Stimulated activated naive B cell treated with anti-CD40 and anti-IgM and Interleukin-4, amounts not matched to agents 10 μg/mL and 1 μg/mL and 100 μg/mL, for 72 hours (primary cell): Measurements from ENCODE around the gene OR2B3.
"Not testable (repeated sequence)": the region's sequence is repeated elsewhere in the genome, so short reads cannot be mapped to it uniquely, and the experiment has no call there.

Source experiments
- ATAC-seq, 2 donors: fragments of 150-1000 bp; cut with Tn5 transposase; replicated peaks; 2 replicates each; pipeline ENCODE4 v1.10.0; 2021; ENCODE audit warnings: moderate library complexity in 1 of 2
- DNase-seq: peaks from one replicate; pipeline ENCODE4 v3.0.0; 2021
- H3K27ac Mint-ChIP-seq: one replicate; pipeline ENCODE4 v1.8.0; 2022; ENCODE audit warnings: mild to moderate bottlenecking, mixed read lengths
- H3K27me3 Mint-ChIP-seq, 2 donors: one replicate each; pipeline ENCODE4 v1.8.0; 2022; ENCODE audit warnings: mixed read lengths in 2 of 2
- H3K36me3 Mint-ChIP-seq, 2 donors: one replicate each; pipeline ENCODE4 v1.8.0; 2022; ENCODE audit warnings: mixed read lengths in 2 of 2, mild to moderate bottlenecking in 1 of 2
- H3K4me1 Mint-ChIP-seq, 2 donors: one replicate each; pipeline ENCODE4 v1.8.0; 2022; ENCODE audit warnings: mixed read lengths in 2 of 2, mild to moderate bottlenecking in 1 of 2
- H3K4me3 Mint-ChIP-seq, 2 donors: one replicate each; pipeline ENCODE4 v1.8.0; 2022; ENCODE audit warnings: mild to moderate bottlenecking in 2 of 2, mixed read lengths in 2 of 2, moderate library complexity in 1 of 2
- H3K9me3 Mint-ChIP-seq, 2 donors: one replicate each; pipeline ENCODE4 v1.8.0; 2022; ENCODE audit warnings: mixed read lengths in 2 of 2, mild to moderate bottlenecking in 1 of 2

The OR2B3 gene, protein sequence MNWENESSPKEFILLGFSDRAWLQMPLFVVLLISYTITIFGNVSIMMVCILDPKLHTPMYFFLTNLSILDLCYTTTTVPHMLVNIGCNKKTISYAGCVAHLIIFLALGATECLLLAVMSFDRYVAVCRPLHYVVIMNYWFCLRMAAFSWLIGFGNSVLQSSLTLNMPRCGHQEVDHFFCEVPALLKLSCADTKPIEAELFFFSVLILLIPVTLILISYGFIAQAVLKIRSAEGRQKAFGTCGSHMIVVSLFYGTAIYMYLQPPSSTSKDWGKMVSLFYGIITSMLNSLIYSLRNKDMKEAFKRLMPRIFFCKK

DNA sequence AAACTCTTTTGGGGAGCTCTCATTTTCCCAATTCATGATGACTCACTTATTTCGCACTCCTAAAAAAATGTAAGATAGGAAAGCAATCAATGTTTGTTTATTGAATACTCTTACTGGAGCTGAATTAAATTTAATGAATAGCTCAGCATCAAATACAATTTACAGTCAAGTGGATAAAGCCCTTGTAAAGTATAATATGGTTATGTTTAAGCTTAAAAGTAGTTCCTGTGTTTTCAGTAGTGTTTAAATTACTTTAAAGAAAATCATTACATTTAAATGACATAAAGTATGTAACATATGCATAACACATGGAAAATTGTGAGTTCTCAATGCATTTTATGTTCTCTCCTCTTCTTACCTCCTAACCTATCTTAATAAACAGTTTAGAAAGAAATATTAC, at the start of gene OR2B3:
TSS of gene OR2B3 (minus strand) at position 101 of the 400 bp plus-strand sequence. CDS start at position 36, 65 bp downstream.
- H3K9me3 Mint-ChIP-seq: peaks cover 0 to 2% of the 10 kb centered on the region in 2 donors
- no peaks in the 10 kb centered on the region for H3K4me1 Mint-ChIP-seq
- no peak within 1 kb of the TSS for H3K27ac Mint-ChIP-seq
- H3K36me3 Mint-ChIP-seq: no peaks in the 10 kb centered on the region
- ATAC-seq (no peak), DNase-seq (no peak)
- H3K4me3 Mint-ChIP-seq: no peak within 1 kb of the TSS
- peaks cover 15 to 34% of the 10 kb centered on the region in 2 donors for H3K27me3 Mint-ChIP-seq

DNA sequence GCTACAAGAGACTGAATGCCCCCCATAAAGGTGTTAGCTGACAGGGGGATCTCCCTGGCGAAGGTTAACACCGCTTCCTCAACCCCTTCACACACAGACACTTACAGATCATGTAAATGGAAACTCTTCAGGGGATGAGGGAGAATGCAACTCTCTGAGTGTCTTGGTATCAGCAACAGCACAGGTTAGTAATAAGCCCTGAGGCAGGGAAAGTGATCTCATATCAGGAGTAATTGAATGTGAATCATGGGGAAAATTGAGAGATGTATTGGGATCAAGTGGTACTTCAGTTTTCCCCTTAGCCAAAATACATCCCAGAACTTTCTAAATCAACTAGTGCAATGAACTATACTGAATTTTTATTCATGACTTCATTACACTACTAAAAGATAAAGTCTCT, 44.6 kb upstream of the OR2B3 start:
- H3K27ac Mint-ChIP-seq: no peak overlapping the region
- DNase-seq (no peak), ATAC-seq (no peak)
- no peaks in the 10 kb centered on the region for H3K4me1 Mint-ChIP-seq
- H3K36me3 Mint-ChIP-seq: no peaks in the 10 kb centered on the region
- no peak overlapping the region for H3K4me3 Mint-ChIP-seq
- H3K9me3 Mint-ChIP-seq: no peaks in the 10 kb centered on the region
- H3K27me3 Mint-ChIP-seq: peaks cover 24 to 30% of the 10 kb centered on the region in 2 donors

DNA sequence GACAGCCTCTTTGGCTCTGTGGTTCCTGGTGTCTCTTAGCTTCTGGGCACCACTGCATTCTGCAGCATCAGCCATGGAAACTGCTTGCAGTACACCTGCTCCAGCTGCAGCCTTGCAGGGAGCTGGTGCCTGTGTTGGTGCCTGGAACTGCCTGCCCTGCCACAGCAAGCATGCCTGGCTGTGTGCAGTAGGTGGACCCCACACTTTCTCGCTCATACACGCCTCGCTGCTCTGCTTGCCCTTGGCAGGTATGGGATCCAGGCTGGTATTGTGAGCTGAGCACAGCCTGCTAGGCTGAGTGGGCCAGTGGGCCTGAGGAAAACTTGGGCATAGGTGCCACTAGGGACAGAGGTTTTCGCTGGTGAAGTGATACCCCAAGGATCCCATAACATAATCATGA, 43.5 kb upstream of the OR2B3 start:
- no peak for DNase-seq
- H3K9me3 Mint-ChIP-seq: no peaks in the 10 kb centered on the region
- no peak overlapping the region for H3K4me3 Mint-ChIP-seq
- peaks cover 24 to 26% of the 10 kb centered on the region in 2 donors for H3K27me3 Mint-ChIP-seq
- ATAC-seq: no peak
- no peaks in the 10 kb centered on the region for H3K4me1 Mint-ChIP-seq
- H3K36me3 Mint-ChIP-seq: no peaks in the 10 kb centered on the region
- H3K27ac Mint-ChIP-seq: no peak overlapping the region

DNA sequence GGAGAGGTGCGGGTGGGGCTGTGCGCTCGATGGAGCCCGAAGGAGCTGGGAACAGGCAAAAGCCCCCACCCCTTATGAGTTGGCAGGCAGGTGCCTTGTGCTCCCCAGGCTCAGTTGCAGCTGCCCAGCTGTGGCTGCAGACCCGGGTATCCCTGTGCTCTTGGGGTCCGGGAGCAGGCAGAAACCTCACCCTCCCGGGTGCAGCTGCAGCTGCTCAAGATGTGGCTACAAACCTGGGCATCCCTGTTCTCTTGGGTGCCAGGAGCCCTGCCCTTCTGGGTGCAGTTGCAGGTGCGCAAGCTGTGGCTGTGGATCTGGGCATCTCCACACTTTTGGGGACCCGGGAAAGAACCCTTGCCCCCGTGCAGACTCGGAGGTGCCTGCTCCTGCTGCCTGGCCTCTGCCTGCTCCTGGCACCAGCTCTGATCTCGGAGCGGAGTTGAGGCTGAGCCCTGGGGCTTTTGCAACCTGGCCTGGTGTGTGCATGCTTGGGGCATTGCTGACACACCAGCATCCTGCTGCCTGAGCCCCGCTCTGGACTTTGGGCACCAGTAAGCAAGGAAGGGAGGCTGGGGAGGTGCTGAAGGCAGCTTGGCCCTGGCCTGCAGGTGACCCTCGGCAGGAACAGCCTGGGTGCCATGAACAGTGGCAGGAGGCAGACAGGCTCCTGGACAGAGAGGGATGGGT, 42.4 kb upstream of the OR2B3 start:
- Mint-ChIP-seq H3K27me3 (peaks cover 21 to 22% of the 10 kb centered on the region in 2 donors), H3K27ac (no peak overlapping the region), H3K4me3 (no peak overlapping the region), H3K9me3 (no peaks in the 10 kb centered on the region), H3K36me3 (no peaks in the 10 kb centered on the region), H3K4me1 (no peaks in the 10 kb centered on the region)
- no peak for ATAC-seq
- DNase-seq: no peak

DNA sequence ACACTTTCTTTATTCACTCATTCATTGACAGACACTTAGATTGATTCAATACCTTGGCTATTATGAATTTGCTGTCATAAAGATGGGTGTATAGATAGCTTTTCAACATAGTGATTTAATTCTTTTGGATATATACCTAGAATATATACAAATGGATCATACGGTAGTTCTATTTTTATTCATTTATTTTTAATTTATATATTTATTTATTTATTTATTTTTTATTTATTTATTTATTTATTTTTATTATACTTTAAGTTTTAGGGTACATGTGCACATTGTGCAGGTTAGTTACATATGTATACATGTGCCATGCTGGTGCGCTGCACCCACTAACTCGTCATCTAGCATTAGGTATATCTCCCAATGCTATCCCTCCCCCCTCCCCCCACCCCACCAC, 27.9 kb upstream of the OR2B3 start:
- not testable (repeated sequence) for H3K4me3 Mint-ChIP-seq, H3K4me1 Mint-ChIP-seq, DNase-seq, H3K27ac Mint-ChIP-seq, ATAC-seq, H3K36me3 Mint-ChIP-seq, H3K9me3 Mint-ChIP-seq
- H3K27me3 Mint-ChIP-seq: peaks cover 17 to 19% of the 10 kb centered on the region in 2 donors

DNA sequence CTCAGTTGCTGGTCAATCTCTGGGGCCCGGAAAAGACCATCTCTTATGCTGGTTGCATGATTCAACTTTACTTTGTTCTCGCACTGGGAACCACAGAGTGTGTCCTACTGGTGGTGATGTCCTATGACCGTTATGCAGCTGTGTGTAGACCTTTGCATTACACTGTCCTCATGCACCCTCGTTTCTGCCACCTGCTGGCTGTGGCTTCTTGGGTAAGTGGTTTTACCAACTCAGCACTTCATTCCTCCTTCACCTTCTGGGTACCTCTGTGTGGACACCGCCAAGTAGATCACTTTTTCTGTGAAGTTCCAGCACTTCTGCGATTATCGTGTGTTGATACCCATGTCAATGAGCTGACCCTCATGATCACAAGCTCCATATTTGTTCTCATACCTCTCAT, 25.0 kb upstream of the OR2B3 start:
- Mint-ChIP-seq H3K4me1 (no peaks in the 10 kb centered on the region), H3K27ac (no peak overlapping the region), H3K9me3 (no peaks in the 10 kb centered on the region), H3K4me3 (no peak overlapping the region), H3K27me3 (peaks cover 18 to 26% of the 10 kb centered on the region in 2 donors), H3K36me3 (no peaks in the 10 kb centered on the region)
- ATAC-seq (no peak), DNase-seq (no peak)

DNA sequence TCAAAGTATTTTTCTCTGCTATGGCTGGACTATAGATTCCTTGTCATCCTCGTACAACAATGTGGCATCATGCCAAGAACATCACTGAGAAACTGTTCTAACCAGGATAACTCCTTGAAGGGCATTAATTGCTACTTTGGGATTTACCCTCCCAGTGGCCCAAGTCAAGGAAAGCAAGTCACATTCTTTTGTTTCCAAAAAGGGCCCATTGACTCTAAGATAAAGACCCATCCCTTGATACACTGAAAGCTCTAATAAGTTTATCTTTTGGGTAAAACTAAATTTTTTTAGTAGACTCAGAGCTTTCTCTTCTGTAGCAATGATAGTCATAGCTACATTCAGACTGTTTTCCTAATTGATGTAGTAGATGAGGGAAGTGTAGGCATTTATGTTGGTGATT, 20.6 kb upstream of the OR2B3 start, which contains the start of gene OR2J3:
TSS of gene OR2J3 (plus strand) at position 301 of the 400 bp plus-strand sequence. CDS start 3,833 bp downstream, outside the sequence.
- H3K27me3 Mint-ChIP-seq: peaks cover 35 to 42% of the 10 kb centered on the region in 2 donors
- H3K4me3 Mint-ChIP-seq: no peak within 1 kb of the TSS
- H3K27ac Mint-ChIP-seq: no peak within 1 kb of the TSS
- H3K4me1 Mint-ChIP-seq: no peaks in the 10 kb centered on the region
- H3K9me3 Mint-ChIP-seq: peaks cover 0 to 3% of the 10 kb centered on the region in 2 donors
- no peak for ATAC-seq
- H3K36me3 Mint-ChIP-seq: no peaks in the 10 kb centered on the region
- DNase-seq: no peak

DNA sequence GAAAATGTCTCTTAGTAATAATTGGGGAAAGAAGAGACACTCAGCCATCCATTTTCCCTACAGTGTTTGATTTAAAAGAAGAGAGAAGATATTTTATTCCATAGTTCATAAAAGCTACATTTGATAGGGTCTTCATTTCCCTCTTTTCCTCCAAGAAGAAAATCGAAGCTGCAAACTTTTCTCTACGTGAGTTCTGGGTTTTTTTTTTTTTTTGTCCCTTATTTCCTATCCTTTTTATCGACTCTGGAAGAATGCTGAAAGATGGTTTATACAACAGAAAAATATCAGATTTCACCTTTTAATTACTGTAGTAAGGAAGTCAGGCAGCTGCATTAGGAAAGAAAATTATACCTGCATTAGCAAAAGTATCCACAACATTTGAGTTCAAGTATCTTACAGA, 12.1 kb upstream of the OR2B3 start, which contains the start of gene OR2J1:
TSS of gene OR2J1 (plus strand) at position 301 of the 400 bp plus-strand sequence. CDS start 1,453 bp downstream, outside the sequence.
- Mint-ChIP-seq H3K27me3 (peaks cover 25 to 29% of the 10 kb centered on the region in 2 donors), H3K4me3 (no peak within 1 kb of the TSS), H3K9me3 (no peaks in the 10 kb centered on the region), H3K4me1 (no peaks in the 10 kb centered on the region), H3K36me3 (no peaks in the 10 kb centered on the region), H3K27ac (no peak within 1 kb of the TSS)
- DNase-seq: no peak
- ATAC-seq: no peak

DNA sequence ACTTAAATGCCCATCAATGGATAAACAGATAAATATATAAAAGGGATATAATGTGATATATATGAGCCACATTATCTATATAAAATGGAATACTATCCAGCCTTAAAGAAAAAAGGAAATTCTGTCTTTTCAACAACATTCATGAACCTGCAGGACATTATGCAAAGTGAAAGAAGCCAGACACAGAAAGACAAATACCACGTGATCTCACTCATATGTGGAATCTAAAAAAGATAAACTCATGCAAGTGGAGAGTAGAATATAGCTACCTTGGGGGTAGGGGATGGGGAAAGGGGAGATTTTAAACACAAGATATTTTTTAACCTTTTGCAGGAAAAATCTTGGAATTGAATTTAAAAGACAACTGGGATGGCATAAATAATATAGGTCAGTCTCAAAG, 10.7 kb upstream of the OR2B3 start:
- ATAC-seq: no peak
- Mint-ChIP-seq H3K36me3 (no peaks in the 10 kb centered on the region), H3K4me3 (no peak overlapping the region), H3K4me1 (no peaks in the 10 kb centered on the region), H3K27ac (no peak overlapping the region), H3K27me3 (peaks cover 16 to 23% of the 10 kb centered on the region in 2 donors), H3K9me3 (peaks cover 0 to 2% of the 10 kb centered on the region in 2 donors)
- DNase-seq: no peak

DNA sequence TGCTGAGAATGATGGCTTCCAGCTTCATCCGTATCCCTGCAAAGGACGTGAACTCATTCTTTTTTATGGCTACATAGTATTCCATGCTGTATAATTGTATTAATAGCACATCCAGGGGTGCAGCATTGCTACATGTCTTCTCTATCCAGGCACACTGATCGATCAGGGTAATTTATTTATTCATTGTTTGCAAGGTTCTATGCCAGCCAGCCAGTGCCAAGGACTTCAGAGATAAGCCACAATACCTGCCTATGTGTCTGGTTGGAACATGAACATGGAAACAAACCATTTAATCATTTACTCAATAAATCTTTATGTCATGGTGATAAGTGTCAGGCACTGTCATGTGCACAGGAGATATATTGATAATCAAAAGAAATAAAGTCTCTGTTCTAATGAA, 5.8 kb upstream of the OR2B3 start:
- H3K9me3 Mint-ChIP-seq: peaks cover 0 to 3% of the 10 kb centered on the region in 2 donors

DNA sequence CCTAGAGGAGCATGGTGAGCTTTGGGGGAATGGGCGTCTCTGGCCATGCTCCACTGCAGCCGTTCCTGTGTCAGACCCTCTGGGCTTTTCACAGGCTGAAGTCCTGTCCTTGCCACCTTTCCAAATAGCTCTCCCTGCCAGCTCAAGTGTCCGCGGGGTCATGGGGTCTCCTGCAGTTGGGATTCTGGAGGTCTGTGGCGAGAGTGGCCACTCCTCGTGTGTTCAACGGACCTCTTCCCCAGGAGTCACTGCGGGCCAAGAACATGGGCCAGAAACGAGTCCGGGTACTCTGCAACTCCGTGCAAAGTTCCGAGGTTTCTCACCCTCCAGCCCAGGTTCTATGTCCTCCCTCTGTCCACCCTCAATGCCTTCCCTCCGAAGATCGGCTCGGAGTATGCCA, 4.7 kb downstream of the OR2B3 start:
- Mint-ChIP-seq H3K4me3 (no peak overlapping the region), H3K27ac (no peak overlapping the region), H3K9me3 (peaks cover 0 to 2% of the 10 kb centered on the region in 2 donors), H3K36me3 (no peaks in the 10 kb centered on the region), H3K27me3 (peaks cover 21 to 33% of the 10 kb centered on the region in 2 donors), H3K4me1 (no peaks in the 10 kb centered on the region)
- no peak for ATAC-seq
- no peak for DNase-seq

More for the DNA sequence above, 5.8 kb upstream of the OR2B3 start:
- H3K36me3 Mint-ChIP-seq: no peaks in the 10 kb centered on the region
- no peak overlapping the region for H3K4me3 Mint-ChIP-seq
- H3K4me1 Mint-ChIP-seq: no peaks in the 10 kb centered on the region
- peaks cover 15 to 18% of the 10 kb centered on the region in 2 donors for H3K27me3 Mint-ChIP-seq
- no peak for ATAC-seq
- DNase-seq: no peak
- H3K27ac Mint-ChIP-seq: no peak overlapping the region

DNA sequence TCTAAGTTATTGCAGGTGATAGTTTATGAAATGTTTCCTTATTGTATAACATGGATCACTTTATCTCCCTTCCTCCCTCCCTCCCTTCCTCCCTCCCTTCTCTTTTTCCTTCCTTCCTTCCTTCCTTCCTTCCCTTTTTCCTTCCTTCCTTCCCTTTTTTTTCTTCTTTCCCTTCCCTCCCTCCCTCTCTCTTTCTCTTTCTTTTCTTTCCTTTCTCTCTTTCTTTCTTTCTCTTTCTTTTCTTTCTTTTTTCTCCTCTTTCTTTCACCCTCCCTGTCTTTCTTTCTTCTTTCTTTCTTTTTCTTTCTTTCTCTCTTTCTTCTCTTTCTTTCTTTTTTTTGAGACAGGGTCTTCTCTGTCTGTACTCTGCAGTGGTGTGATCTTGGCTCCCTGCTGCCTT, 5.8 kb downstream of the OR2B3 start:
- Mint-ChIP-seq H3K9me3 (peaks cover 0 to 2% of the 10 kb centered on the region in 2 donors), H3K4me1 (no peaks in the 10 kb centered on the region)

DNA sequence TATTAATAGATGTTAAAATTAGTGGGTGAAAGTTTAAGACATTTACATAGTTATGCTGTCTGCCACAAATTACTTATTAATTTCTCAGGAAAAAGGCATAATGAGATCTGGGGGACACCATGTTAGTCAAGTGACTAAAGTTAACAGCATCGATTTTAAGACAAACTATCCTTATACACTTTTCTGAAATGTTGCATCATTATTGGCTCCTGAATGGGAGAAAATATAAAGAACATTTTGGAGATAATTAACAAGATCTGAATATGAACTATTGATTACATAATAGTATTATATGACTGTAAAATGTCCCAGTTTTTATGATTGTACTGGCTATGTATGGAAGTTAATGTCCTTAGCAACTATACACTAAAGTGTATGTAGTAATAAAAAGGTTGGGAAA, 7.9 kb downstream of the OR2B3 start:
- ATAC-seq (no peak), DNase-seq (no peak)
- Mint-ChIP-seq H3K27ac (no peak overlapping the region), H3K9me3 (peaks cover 0 to 2% of the 10 kb centered on the region in 2 donors), H3K36me3 (no peaks in the 10 kb centered on the region), H3K27me3 (peaks cover 18 to 23% of the 10 kb centered on the region in 2 donors), H3K4me3 (no peak overlapping the region), H3K4me1 (no peaks in the 10 kb centered on the region)

More for the DNA sequence above, 5.8 kb downstream of the OR2B3 start:
- Mint-ChIP-seq H3K27me3 (peaks cover 21 to 33% of the 10 kb centered on the region in 2 donors), H3K36me3 (no peaks in the 10 kb centered on the region), H3K27ac (no peak overlapping the region), H3K4me3 (no peak overlapping the region)
- ATAC-seq (no peak), DNase-seq (no peak)

DNA sequence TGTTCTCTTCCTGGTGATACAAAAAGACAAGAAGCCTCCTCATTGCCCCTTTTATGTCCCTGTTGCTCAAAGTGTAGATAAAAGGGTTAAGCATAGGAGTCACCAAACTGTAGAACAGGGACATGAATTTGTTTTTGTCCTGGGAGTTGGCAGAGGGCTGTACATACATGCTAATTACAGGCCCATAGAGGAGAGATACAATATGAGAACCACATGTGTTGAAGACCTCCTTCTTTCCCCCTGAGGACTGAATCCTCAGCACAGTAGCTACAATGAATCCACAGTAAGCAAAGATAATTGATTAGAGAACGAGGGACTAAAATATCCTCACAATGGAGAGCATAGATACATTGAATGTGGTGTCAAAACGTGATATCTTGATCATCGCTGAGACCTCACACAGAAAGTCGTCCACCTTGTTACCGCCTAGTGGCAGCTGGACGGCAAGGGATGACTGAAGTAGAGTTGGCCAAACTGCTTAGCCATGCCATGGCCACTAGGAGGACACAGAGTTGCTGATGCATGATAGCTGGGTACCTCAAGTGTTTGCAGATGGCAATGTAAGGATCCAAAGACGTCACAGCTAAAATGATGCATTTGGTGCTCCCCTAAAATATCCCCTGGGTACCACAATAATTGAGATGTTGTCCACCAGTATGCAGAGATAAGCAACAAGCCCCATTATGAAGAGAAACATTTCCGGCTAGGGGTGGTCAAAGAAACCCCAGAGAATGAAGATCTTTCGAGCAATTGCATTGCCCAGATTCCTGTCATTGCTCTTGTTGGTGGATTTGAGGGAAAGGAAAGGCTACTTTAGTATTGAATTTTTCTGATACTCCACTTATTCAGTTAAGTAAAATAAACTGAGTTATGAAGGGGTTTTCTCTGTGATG, 15.0 kb downstream of the OR2B3 start:
- peak; percentile 66 to 81 for ATAC-seq

More for the DNA sequence above, 15.0 kb downstream of the OR2B3 start:
- no peak overlapping the region for H3K27ac Mint-ChIP-seq
- no peaks in the 10 kb centered on the region for H3K36me3 Mint-ChIP-seq
- H3K4me3 Mint-ChIP-seq: no peak overlapping the region
- peaks cover 3 to 4% of the 10 kb centered on the region in 2 donors for H3K9me3 Mint-ChIP-seq
- peak; percentile 2 for DNase-seq
- no peaks in the 10 kb centered on the region for H3K4me1 Mint-ChIP-seq
- peaks cover 23 to 24% of the 10 kb centered on the region in 2 donors for H3K27me3 Mint-ChIP-seq
